ENCODE data around the gene TWIST2.

The TWIST2 gene

DNA sequence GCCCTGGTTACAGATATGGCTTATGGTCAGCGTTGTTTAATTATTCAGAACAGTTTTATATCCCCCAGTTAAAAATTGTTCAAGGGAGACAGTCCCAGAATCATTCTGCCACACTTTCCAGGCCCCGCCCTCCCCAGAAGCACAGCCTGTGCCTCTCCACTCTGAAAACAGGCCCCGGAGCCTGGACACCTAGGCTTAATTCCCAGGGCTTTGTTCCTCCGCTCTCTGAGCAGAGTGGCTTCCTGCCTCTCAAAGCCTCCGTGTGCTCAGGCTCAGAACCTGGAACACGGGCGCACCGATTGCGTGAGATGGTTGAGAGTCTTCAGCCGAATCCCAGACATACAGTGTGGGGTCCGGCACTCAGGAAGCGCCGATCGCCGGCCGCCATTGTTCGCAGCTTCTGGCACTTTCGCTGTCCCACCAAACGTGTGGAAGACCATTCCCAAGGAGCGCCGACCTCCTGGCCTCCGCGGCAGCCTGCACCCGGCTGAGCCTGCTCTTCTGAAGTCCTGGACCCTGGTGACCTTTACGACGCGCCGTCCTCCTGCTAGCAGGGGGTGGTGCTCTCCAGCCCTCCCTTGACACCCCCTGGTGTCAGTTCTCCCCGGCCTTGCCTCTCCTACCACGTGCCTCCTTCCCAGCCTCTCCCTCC lies 45.6 kb downstream of the TWIST2 start:
- DNase-seq (ENCODE audit: low read depth in 1 of 2, low spot score in 1 of 2): no peak
- TF ChIP-seq, protein P1, sequence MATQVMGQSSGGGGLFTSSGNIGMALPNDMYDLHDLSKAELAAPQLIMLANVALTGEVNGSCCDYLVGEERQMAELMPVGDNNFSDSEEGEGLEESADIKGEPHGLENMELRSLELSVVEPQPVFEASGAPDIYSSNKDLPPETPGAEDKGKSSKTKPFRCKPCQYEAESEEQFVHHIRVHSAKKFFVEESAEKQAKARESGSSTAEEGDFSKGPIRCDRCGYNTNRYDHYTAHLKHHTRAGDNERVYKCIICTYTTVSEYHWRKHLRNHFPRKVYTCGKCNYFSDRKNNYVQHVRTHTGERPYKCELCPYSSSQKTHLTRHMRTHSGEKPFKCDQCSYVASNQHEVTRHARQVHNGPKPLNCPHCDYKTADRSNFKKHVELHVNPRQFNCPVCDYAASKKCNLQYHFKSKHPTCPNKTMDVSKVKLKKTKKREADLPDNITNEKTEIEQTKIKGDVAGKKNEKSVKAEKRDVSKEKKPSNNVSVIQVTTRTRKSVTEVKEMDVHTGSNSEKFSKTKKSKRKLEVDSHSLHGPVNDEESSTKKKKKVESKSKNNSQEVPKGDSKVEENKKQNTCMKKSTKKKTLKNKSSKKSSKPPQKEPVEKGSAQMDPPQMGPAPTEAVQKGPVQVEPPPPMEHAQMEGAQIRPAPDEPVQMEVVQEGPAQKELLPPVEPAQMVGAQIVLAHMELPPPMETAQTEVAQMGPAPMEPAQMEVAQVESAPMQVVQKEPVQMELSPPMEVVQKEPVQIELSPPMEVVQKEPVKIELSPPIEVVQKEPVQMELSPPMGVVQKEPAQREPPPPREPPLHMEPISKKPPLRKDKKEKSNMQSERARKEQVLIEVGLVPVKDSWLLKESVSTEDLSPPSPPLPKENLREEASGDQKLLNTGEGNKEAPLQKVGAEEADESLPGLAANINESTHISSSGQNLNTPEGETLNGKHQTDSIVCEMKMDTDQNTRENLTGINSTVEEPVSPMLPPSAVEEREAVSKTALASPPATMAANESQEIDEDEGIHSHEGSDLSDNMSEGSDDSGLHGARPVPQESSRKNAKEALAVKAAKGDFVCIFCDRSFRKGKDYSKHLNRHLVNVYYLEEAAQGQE (IDR thresholded peaks at IDR 0.05; ENCODE audit: insufficient replicate concordance, low read depth): no peak
- TF ChIP-seq, protein P2, sequence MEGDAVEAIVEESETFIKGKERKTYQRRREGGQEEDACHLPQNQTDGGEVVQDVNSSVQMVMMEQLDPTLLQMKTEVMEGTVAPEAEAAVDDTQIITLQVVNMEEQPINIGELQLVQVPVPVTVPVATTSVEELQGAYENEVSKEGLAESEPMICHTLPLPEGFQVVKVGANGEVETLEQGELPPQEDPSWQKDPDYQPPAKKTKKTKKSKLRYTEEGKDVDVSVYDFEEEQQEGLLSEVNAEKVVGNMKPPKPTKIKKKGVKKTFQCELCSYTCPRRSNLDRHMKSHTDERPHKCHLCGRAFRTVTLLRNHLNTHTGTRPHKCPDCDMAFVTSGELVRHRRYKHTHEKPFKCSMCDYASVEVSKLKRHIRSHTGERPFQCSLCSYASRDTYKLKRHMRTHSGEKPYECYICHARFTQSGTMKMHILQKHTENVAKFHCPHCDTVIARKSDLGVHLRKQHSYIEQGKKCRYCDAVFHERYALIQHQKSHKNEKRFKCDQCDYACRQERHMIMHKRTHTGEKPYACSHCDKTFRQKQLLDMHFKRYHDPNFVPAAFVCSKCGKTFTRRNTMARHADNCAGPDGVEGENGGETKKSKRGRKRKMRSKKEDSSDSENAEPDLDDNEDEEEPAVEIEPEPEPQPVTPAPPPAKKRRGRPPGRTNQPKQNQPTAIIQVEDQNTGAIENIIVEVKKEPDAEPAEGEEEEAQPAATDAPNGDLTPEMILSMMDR (IDR thresholded peaks at IDR 0.05; ENCODE audit: insufficient read depth, low read length): no peak
- TF ChIP-seq POLR2AphosphoS5 (IDR thresholded peaks at IDR 0.05; ENCODE audit: low read depth) (no peak), GABPA (IDR thresholded peaks at IDR 0.05; ENCODE audit: low read depth) (no peak), SPI1 (IDR thresholded peaks at IDR 0.05; ENCODE audit: borderline replicate concordance, low read depth) (no peak)
- Histone ChIP-seq H3K27ac (replicated peaks) (no peak overlapping the region), H3K4me3 (replicated peaks; ENCODE audit: insufficient read depth, low read length) (no peak overlapping the region), H3K27me3 (ENCODE audit: insufficient read depth, poor library complexity, severe bottlenecking) (peaks cover 8% of the 10 kb centered on the region)

DNA sequence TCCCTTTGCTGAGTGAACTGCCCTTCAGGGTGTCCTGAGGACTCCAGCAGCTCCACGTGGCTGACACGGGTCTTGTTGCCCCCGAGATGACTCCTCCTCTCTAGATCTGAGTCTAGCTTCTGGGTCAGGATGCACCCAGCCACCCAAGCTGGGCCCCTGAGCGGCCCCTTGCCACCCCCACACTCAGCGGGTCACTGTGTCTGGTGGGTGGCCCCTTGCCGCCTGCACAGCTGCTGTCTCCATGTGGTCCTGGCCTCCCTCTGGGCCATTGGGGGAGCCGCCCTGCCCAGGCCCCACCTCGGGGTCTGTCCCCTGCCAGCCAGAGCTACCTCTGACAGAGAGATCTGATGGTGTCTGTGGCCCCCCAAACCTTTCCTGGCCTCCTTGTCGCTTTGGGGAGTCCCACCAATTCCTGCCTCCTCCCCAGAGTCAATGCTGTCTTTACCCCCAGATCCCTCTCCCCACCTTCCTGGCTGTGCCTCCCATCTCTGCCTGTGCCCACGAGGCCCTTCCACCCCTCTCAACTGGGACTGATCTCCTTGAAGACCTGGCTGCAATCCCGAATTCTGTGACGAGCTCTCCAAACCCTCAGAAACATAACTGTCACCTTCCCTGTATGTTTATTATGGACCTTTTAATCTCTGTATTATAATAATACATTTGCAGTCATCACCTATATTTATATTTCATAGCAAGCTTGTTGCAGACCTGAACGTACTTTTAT lies 46.5 kb downstream of the TWIST2 start:
- Histone ChIP-seq H3K4me3 (replicated peaks; ENCODE audit: insufficient read depth, low read length) (no peak overlapping the region), H3K27me3 (ENCODE audit: insufficient read depth, poor library complexity, severe bottlenecking) (peaks cover 8% of the 10 kb centered on the region), H3K27ac (replicated peaks) (no peak overlapping the region)
- no peak for DNase-seq (ENCODE audit: low read depth in 1 of 2, low spot score in 1 of 2)
- TF ChIP-seq, protein P1 (IDR thresholded peaks at IDR 0.05; ENCODE audit: insufficient replicate concordance, low read depth): no peak
- no peak for TF ChIP-seq POLR2AphosphoS5 (IDR thresholded peaks at IDR 0.05; ENCODE audit: low read depth)
- no peak for TF ChIP-seq GABPA (IDR thresholded peaks at IDR 0.05; ENCODE audit: low read depth)
- TF ChIP-seq, protein P2 (IDR thresholded peaks at IDR 0.05; ENCODE audit: insufficient read depth, low read length): no peak
- TF ChIP-seq SPI1 (IDR thresholded peaks at IDR 0.05; ENCODE audit: borderline replicate concordance, low read depth): no peak

DNA sequence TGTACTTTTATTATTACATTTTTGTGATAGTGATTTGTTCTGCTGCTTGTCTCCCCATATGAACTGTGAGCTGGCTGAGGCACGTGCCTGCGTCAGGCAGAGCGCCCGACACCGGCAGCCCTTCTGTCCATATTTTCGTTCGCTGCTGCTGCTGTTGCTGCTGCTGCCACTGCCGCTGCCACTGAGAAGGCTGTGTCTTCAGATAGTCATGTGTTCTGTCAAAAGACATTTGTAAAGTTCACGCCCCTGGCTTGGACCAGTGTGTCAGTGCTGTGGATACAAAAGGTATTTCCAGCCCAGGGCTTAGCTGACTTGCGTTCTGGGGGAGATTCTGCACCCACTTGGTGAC lies 47.0 kb downstream of the TWIST2 start:
- Histone ChIP-seq H3K27me3 (ENCODE audit: insufficient read depth, poor library complexity, severe bottlenecking) (peaks cover 8% of the 10 kb centered on the region), H3K4me3 (replicated peaks; ENCODE audit: insufficient read depth, low read length) (no peak overlapping the region), H3K27ac (replicated peaks) (no peak overlapping the region)
- no peak for DNase-seq (ENCODE audit: low read depth in 1 of 2, low spot score in 1 of 2)
- TF ChIP-seq, protein P2 (IDR thresholded peaks at IDR 0.05; ENCODE audit: insufficient read depth, low read length): no peak
- TF ChIP-seq POLR2AphosphoS5 (IDR thresholded peaks at IDR 0.05; ENCODE audit: low read depth) (no peak), GABPA (IDR thresholded peaks at IDR 0.05; ENCODE audit: low read depth) (no peak), SPI1 (IDR thresholded peaks at IDR 0.05; ENCODE audit: borderline replicate concordance, low read depth) (no peak)
- TF ChIP-seq, protein P1 (IDR thresholded peaks at IDR 0.05; ENCODE audit: insufficient replicate concordance, low read depth): no peak

All from HL-60 (cell line).